Spleen (tissue), 11 donors: Measurements from ENCODE around the gene EMC10. TPM values are rescaled to one million over a fixed set of nuclear protein-coding genes. Genes with fewer than 3 reads are reported as not detected.

ENCODE experiments used
- DNase-seq: peaks from one replicate; pipeline ENCODE4 v3.0.0-alpha.2; 2020
- H3K27ac ChIP-seq, 8 donors: fragments of 200-600 bp; sonication (generic) in 7 of 8; 1 replicate in 4 of 8; 2 replicates in 4 of 8; pipeline versions ENCODE4 v1.5.0 to v1.8.0; 2016 to 2021; ENCODE audit warnings: inconsistent platforms in 4 of 8, mild to moderate bottlenecking in 4 of 8, moderate library complexity in 1 of 8
- H3K27me3 ChIP-seq, 7 donors: fragments of 200-600 bp; sonication (generic) in 6 of 7; replicated peaks in 1 of 7; 1 replicate in 4 of 7; 2 replicates in 3 of 7; pipeline versions ENCODE4 v1.5.0 to v1.8.0; 2016 to 2021; ENCODE audit warnings: inconsistent platforms in 3 of 7, mild to moderate bottlenecking in 1 of 7
- H3K36me3 ChIP-seq, 6 donors: fragments of 200-600 bp; sonication (generic) in 5 of 6; 1 replicate in 4 of 6; 2 replicates in 2 of 6; pipeline versions ENCODE4 v1.5.0 to v1.8.0; 2016 to 2021; ENCODE audit warnings: inconsistent platforms in 2 of 6
- H3K4me1 ChIP-seq, 6 donors: fragments of 200-600 bp; sonication (generic) in 5 of 6; 1 replicate in 3 of 6; 2 replicates in 3 of 6; pipeline versions ENCODE4 v1.5.0 to v1.8.0; 2016 to 2021; ENCODE audit warnings: inconsistent platforms in 3 of 6
- H3K4me3 ChIP-seq, 8 donors: fragments of 200-600 bp; sonication (generic) in 7 of 8; 1 replicate in 4 of 8; 2 replicates in 4 of 8; pipeline versions ENCODE4 v1.5.0 to v1.8.0; 2016 to 2021; ENCODE audit warnings: inconsistent platforms in 4 of 8, mild to moderate bottlenecking in 4 of 8, moderate library complexity in 2 of 8
- H3K9me3 ChIP-seq, 8 donors: fragments of 200-600 bp; sonication (generic) in 7 of 8; 1 replicate in 4 of 8; 2 replicates in 4 of 8; pipeline versions ENCODE4 v1.5.0 to v1.8.0; 2016 to 2021; ENCODE audit warnings: inconsistent platforms in 4 of 8
- POLR2A ChIP-seq, 3 donors: fragments of 450-650 bp; IDR thresholded peaks; one replicate each; pipeline ENCODE4 v1.5.1; 2017; ENCODE audit warnings: antibody characterized with exemption in 3 of 3, mild to moderate bottlenecking in 1 of 3
- POLR2AphosphoS5 ChIP-seq, 3 donors: sonication (generic); formaldehyde crosslinking; IDR thresholded peaks; one replicate each; pipeline ENCODE4 v1.5.1; 2017; ENCODE audit warnings: antibody characterized with exemption in 3 of 3
- WGBS, 5 donors: extraction: QIAGEN DNeasy Blood & Tissue Kit in 3 of 5; methylation state at CpG; one replicate each; pipeline versions ENCODE4 v1.1.5 to v1.1.7; 2013 to 2018; 5-methylcytosine and 5-hydroxymethylcytosine counted together
- intact Hi-C: fragments of 100-400 bp; cut with DNase I; formaldehyde crosslinking; loops from one replicate; pipeline ENCODE4 v1.15.0; 2023; ENCODE audit warnings: low total_unique reads
- polyA plus RNA-seq, 3 donors: library from polyadenylated mRNA; stranded (reverse); fragments of 200-250 nt; gene quantifications; one replicate each; pipeline ENCODE4 v1.2.1, GENCODE V29; 2013
- total RNA-seq, 7 donors: library from RNA; depleted of rRNA in 3 of 7; stranded (reverse); fragments of >200 nt in 3 of 7; fragmentation: NEBNext Ultra II Directional in 4 of 7; extraction: Animal tissue kit (Norgen Biotek cat#: 25700) in 4 of 7; gene quantifications; one replicate each; pipeline versions ENCODE4 v1.1.0 to v1.2.1, GENCODE V29; 2016 to 2021
- TF ChIP-seq, protein P1 (sequence below), 11 experiments: fragments of 200-600 bp in 7 of 11; fragments of 450-650 bp in 4 of 11; sonication (generic) in 4 of 11; IDR thresholded peaks in 8 of 11; conservative IDR thresholded peaks in 3 of 11; 1 replicate in 7 of 11; 2 replicates in 4 of 11; pipeline versions ENCODE4 v1.4.0 to v1.8.0; 2016 to 2021; ENCODE audit warnings: antibody characterized with exemption in 11 of 11, inconsistent platforms in 4 of 11, mild to moderate bottlenecking in 1 of 11
- donor health status: healthy with polysubstance abuse.
- donor health status: DM: no; HTN: no; CAD: no; lungs with moderate emphysema.
- donor health status: DM: no; HTN: no; CAD: no.
- donor health status: Bipolar disorder and iron deficiency.
- donor health status: healthy.
- donor health status: DM: no; HTN: no; CAD: no.
- donor health status: DM: yes; HTN: yes; CAD: no.

Gene EMC10
- total and polyA plus RNA-seq, 10 donors, result 31.0 to 72.6 (median 60.1) TPM

DNA sequence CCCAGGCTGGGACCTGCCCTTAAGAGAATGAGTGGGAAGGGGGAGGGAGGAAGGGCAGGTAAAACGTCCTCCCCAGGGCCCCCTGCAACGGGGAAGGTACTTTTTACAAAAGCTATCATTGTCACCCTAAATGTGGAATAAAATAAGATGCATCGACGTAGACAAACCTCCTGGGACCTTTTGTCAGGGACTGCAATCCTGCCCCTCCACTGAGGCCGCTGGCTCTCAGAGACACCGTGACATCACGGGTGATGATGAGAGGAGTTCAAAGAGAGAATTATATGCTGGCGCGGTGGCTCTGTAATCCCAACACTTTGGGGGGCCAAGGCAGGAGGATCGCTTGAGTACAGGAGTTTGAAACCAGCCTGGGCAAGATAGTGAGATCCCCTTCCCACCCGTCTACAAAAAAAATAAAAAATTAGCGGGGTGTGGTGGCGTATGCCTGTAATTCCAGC is 45.4 kb upstream of the EMC10 start:
- intact Hi-C loops, result no loop called here
- Histone ChIP-seq H3K27ac (peak overlapping the region; percentile 66 to 94 (median 85)), H3K36me3 (peaks cover 0 to 4% (median 0%) of the 10 kb centered on the region in 6 donors), H3K4me3 (peak overlapping the region in 7 of 8 donors; percentile 43 to 78 (median 62)), H3K9me3 (no peaks in the 10 kb centered on the region), H3K4me1 (peaks cover 8 to 79% (median 49%) of the 10 kb centered on the region in 6 donors), H3K27me3 (peaks cover 0 to 41% (median 9%) of the 10 kb centered on the region in 7 donors)
- TF ChIP-seq POLR2AphosphoS5 (IDR thresholded peaks at IDR 0.05) (peak in 1 of 3 donors; percentile 15), POLR2A (IDR thresholded peaks at IDR 0.05) (no peak)
- WGBS, 5 donors, result 31 to 40% (median 38%) methylated on average over 13 of the region's 13 CpGs
- DNase-seq, result no peak

DNA sequence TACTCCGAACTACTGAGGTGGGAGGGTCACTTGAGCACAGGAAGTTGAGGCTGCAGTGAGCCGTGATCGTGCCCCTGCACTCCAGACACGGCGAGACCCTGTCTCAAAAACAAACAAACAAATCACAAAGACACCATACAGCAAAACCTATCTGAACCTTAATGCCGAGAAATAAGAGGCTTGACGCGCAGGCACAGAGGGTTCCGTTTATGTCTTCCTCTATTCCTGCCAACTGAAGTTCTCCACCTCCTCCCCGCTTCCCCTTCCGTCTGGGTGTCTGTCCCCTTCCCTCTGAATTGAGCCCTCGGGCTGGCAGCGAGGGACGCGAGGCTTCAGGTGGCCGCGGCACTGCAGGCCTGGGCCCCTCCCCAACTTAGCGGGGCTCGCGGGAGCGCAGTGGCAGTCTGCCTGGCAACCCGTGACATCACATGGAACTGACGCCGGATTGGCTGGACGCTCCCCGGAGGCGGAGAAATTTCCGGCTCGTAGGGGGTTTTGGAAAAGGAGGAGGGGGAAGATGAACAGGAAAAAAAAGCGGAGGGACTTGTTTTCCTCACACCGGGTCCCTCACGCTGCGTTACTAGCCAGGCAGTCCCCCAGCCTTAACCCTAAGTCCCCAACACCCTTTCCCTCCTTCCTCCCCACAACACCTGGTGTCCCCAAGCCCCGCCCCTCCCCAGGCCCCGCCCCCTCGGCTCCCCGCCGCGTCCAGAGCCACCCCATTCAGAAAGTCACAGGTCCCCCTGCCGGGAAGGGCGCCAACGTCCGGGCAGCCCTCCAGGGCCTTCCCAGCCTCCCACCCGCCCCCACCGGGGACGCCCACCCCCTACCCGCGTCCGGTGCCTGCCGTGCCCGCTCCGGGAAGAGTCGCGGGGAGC is 44.7 kb upstream of the EMC10 start:
- H3K4me3 ChIP-seq, result peak overlapping the region; percentile 43 to 78 (median 62)
- WGBS, 5 donors, result 0 to 2% (median 1%) methylated on average over 39 to 54 of the region's 54 CpGs
- no peaks in the 10 kb centered on the region for H3K9me3 ChIP-seq
- peak in 1 of 3 donors; percentile 34 for TF ChIP-seq POLR2A (IDR thresholded peaks at IDR 0.05)
- peak; percentile 85 to 93 (median 91) for TF ChIP-seq POLR2AphosphoS5 (IDR thresholded peaks at IDR 0.05)
- TF ChIP-seq, protein P1, sequence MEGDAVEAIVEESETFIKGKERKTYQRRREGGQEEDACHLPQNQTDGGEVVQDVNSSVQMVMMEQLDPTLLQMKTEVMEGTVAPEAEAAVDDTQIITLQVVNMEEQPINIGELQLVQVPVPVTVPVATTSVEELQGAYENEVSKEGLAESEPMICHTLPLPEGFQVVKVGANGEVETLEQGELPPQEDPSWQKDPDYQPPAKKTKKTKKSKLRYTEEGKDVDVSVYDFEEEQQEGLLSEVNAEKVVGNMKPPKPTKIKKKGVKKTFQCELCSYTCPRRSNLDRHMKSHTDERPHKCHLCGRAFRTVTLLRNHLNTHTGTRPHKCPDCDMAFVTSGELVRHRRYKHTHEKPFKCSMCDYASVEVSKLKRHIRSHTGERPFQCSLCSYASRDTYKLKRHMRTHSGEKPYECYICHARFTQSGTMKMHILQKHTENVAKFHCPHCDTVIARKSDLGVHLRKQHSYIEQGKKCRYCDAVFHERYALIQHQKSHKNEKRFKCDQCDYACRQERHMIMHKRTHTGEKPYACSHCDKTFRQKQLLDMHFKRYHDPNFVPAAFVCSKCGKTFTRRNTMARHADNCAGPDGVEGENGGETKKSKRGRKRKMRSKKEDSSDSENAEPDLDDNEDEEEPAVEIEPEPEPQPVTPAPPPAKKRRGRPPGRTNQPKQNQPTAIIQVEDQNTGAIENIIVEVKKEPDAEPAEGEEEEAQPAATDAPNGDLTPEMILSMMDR (IDR thresholded peaks at IDR 0.05 in 8 of 11, conservative IDR thresholded peaks at IDR 0.05 in 3 of 11), result peak in 2 of 11 experiments; percentile 7 to 23
- peaks cover 0 to 41% (median 9%) of the 10 kb centered on the region in 7 donors for H3K27me3 ChIP-seq
- H3K27ac ChIP-seq, result peak overlapping the region; percentile 66 to 94 (median 85)
- DNase-seq, result peak; percentile 95
- intact Hi-C loops, result no loop called here
- peaks cover 8 to 79% (median 49%) of the 10 kb centered on the region in 6 donors for H3K4me1 ChIP-seq
- H3K36me3 ChIP-seq, result no peaks in the 10 kb centered on the region

DNA sequence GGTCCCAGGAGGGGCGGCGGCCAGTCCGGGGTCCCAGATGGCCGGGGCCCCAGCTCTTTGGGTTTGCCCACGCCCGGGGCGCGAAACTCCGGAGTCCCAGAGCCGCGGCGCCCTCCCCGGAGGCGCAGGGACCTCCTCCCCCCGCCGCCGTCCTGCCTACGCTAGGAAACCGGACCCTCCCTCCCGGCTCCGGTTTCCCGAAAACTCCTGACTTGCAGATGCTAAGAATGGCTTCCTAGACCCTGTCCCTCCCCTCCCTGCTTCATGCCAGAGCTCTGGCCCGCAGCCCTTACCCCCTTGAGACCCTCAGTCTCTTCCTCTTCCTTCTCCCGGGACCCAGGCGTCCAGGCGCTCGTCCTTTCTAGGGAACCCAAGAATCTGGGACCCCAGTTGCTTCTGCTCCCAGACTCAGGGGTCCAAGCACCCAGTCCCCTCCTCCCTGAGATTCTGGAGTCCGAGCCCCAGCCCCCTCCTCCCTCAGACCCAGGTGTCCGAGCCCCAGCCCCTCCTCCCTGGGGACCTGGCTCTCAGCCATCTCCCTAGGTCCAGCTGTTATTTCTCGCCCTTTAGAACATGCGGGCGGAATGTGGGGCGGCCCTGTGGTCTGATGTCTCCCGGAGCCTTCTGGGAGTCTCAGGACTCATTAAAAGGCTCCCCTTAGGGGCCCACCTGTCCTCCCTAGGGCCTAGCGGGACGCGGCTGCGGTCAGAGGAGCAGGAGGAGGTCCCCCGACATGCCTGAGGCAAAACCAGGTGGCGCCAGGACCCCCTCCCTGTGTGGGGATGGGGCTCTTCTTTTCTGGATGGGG is 43.9 kb upstream of the EMC10 start, which contains the start of gene MYBPC2:
TSS of gene MYBPC2 (plus strand) at position 672 of the 808 bp plus-strand sequence. CDS start at position 734, 62 bp downstream.
- no peak for DNase-seq
- H3K4me3 ChIP-seq, result peak within 1 kb of the TSS; percentile 43 to 78 (median 62)
- peaks cover 8 to 76% (median 49%) of the 10 kb centered on the region in 6 donors for H3K4me1 ChIP-seq
- peak within 1 kb of the TSS; percentile 66 to 94 (median 85) for H3K27ac ChIP-seq
- H3K36me3 ChIP-seq, result no peaks in the 10 kb centered on the region
- peaks cover 0 to 41% (median 9%) of the 10 kb centered on the region in 7 donors for H3K27me3 ChIP-seq
- TF ChIP-seq, protein P1 (IDR thresholded peaks at IDR 0.05 in 8 of 11, conservative IDR thresholded peaks at IDR 0.05 in 3 of 11), result no peak
- TF ChIP-seq POLR2A (IDR thresholded peaks at IDR 0.05), result no peak
- TF ChIP-seq POLR2AphosphoS5 (IDR thresholded peaks at IDR 0.05), result no peak
- no peaks in the 10 kb centered on the region for H3K9me3 ChIP-seq
- 1 to 11% (median 4%) methylated on average over 17 to 40 of the region's 40 CpGs for WGBS, 5 donors
- intact Hi-C loops, result no loop called here
